GM18861 (cell line): ENCODE data around the gene KATNB1.

Experiments used
- ATAC-seq: cut with Tn5 transposase; IDR thresholded peaks from one replicate; pipeline ENCODE4 v1.9.1; 2021; ENCODE audit not compliant: unreplicated experiment

KATNB1 gene

GRCh38 chr16:57755061-57755684, 19.6 kb downstream of the KATNB1 start:
- no peak for ATAC-seq

DNA sequence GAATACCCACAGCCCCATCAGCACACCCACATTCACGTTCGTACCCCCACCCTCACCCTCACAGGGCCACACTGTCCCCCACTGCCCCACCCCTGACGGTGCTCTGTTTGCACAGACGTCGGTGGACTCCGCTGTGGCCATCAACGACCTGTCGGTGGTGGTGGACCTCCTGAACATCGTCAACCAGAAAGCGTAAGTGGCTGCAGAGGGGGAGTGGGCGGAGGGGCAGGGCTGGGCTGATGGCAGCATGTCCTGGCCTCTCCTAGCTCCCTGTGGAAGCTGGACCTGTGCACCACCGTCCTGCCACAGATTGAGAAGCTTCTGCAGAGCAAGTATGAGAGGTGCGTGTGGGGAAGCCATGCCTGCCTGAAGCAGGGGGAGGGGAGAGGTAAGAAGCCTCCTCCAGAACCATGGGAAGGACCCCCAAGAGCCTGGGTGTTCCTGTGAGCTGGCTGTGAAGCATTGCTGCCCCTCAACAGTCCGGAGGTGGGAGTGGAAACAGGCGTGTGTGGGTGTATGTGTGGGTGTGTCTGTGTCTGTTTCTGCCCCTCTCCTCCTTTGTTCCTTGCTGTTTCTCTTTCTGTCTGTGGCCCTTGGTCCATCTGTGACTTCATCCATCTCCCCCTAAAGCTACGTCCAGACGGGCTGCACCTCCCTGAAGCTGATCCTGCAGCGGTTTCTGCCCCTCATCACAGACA, 20.3 kb downstream of the KATNB1 start:
- no peak for ATAC-seq

- no peak for ATAC-seq
These were observed 21.1 kb downstream of the KATNB1 start for GRCh38 chr16:57756424-57757325.

- peak; percentile 82 for ATAC-seq
These were observed 21.8 kb downstream of the KATNB1 start for GRCh38 chr16:57757326-57757786.

DNA sequence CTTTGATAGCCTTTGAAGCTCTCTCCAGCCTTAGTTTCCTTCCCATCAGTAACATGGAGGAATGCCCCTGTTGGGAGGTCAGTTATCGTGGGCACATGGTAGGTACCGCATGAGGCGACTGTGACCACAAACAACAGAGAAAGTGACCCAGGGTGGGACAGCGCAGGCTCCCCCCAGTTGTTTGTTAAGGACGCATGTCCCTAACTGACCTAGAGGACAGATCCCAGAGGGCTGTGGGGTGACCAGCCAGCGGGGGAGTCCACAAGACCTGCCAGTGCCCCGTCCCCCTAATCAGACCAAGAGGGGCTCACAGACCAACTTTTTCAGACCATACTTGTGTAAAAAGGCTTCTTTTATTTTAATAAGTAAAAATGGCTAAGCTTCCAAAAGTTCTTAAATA, 22.3 kb downstream of the KATNB1 start:
- ATAC-seq: no peak

GRCh38 chr16:57758331-57759117, 23.0 kb downstream of the KATNB1 start:
- ATAC-seq: no peak

GRCh38 chr16:57759131-57759530, 23.6 kb downstream of the KATNB1 start:
- ATAC-seq: no peak

DNA sequence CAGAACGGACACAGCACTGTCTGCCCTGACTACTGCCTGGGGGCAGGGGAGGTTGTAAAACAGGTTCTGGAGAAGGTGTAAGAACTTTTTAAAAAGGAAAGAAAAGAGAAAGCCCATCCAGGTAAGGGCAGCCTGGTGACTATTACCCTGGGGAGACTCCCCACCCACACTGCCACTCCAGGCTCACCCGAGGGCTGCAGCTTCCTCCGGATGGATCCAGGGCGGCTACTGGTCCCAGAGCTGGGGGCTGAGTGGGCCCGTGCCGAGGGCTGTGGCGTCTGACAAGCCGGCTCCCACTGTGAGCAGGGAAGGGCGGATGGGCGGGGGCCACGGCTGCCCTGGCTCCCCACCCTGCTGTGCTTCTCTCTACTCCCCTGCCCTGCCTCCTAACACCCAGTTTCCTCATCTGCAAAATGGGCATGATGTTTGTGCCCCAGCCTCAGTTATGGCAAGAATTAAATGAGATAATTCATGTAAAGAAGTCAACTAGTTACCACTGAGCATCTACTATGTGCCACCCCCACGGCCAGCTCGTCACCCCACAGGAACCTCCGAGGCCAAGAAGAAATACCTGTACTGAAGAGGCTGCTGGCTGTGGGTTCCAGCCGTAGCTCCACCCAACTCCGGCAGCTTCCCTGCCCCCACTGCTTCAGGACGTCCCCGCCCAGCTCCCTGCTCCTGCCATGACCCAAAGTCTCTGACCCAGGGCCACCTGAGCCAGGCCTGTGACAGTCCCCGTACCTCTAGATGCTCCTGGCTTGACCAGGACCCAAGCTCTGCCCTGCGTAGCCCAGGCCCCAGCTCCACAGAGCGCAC, 24.2 kb downstream of the KATNB1 start:
- ATAC-seq: no peak

DNA sequence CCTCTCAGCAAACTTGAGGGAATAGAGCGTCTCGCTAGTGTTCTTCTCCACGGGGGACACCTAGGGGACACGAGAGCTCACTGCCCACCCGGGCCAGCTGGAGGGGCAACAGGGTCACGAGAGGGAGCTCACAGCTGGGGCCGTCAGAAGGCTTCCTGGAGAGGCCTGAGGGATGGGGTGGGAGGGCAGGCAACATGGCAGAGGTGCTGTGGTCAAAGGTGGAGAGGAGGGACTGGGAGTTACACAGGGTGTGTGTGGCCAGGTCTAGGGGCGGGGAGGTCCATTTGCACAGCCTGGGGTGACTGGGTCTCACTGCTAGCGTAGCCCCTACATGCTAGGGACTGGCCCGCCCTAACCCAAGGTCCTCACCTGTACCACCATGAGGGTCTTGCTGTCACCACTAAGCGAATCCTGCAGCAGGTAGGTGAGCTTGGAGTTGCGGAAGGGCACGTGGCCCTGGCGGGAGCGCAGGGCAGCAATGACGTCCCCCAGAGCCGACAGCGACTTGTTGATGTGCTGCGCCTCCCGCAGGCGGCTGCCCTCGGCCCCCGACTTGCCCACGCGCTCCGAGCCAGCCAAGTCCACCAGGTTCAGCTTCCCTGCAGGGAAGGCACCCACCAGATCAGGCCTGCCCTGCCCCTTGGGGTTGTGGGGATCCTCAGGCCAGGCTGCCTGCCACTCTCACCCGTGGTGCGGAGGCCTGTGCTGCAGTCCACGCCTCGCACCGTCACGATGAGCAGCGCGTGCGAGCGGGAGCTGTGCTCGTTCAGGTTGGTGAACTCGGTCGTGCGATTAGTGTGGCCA, 25.0 kb downstream of the KATNB1 start:
- no peak for ATAC-seq

DNA sequence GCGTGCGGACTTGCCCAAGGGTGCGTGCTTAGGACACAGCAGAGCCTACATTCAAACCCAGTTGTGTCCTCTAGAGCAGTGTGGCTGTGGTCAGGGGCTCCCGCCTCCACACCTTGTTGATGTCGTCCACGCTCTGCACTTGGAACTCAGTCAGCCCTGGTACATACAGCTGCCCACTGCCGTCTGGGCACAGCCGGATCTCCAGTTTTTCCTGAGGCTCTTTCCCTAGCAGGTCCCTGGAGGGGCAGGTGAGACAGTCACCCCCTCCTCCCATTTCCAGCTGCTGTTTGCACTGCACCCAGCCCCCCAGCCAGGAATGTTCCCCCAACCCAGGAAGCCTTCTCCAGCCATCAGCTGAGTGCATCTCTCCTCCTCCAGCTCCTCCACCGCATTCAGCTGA, 25.7 kb downstream of the KATNB1 start:
- no peak for ATAC-seq

GRCh38 chr16:57761957-57762356, 26.4 kb downstream of the KATNB1 start:
- no peak for ATAC-seq

GRCh38 chr16:57762365-57763040, 26.9 kb downstream of the KATNB1 start:
- no peak for ATAC-seq

- ATAC-seq: no peak
These were observed 27.9 kb downstream of the KATNB1 start for GRCh38 chr16:57763285-57764005.

DNA sequence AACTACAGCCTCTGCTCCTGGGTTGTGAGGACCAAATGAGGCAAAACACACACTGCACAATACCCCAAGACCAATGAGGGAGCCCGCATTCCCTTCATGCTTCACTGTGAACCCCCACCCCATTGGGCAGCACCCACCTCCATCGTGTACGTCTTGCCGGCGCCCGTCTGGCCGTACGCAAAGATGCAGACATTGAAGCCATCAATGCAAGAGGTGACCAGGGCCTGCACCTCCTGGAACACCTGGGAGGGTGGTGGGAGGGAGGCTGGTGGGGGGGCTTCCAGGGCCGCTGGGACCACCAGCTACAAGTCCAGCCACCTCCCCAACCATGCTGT, 28.4 kb downstream of the KATNB1 start:
- no peak for ATAC-seq

GRCh38 chr16:57764341-57765159, 29.0 kb downstream of the KATNB1 start:
- ATAC-seq: no peak

DNA sequence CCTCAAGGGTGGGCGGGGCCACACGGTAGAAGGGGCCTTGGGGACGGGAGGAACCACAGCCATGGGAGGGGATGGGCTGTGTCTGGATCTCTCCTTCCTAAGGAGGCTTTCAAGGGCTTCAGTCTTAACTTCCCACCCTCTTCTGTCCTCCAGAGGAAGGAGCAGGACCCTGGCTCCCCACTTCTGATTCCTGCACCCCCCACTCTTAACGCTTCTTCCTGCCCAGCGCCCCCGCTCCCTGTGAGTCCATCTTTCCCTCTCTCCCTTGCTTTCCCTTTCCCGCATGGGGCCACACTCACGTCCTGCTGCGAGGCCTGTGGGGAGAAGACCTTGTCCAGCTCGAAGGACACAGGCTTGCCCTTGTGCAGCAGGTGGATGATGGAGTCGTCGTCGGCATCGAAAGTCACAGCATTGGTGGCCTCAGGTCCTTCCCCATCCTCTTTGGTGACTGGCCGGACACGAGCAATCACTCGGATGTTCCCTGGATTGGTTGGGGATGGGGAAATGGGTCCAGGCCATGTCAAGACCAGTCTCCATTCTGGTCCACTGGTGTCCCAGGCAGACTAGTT, 29.7 kb downstream of the KATNB1 start:
- no peak for ATAC-seq
